GM12864 (cell line): ENCODE measurements around the gene CASP1.
A peak's percentile ranks its signal among the peaks of the same experiment; 100 is the strongest.
"Not testable (repeated sequence)": the region's sequence is repeated elsewhere in the genome, so short reads cannot be mapped to it uniquely, and the experiment has no call there.

Source experiments
- DNase-seq: peaks from one replicate; pipeline ENCODE4 v3.0.0-alpha.2; 2011; ENCODE audit warnings: low read depth
- H3K4me3 ChIP-seq: 2 replicates; pipeline ENCODE4 v1.5.1; 2011; ENCODE audit warnings: mild to moderate bottlenecking, low read depth, low read length, control low read depth
- TF ChIP-seq, protein P1 (sequence below): IDR thresholded peaks from 2 replicates; pipeline ENCODE4 v1.5.1; 2011; ENCODE audit warnings: low read depth, mild to moderate bottlenecking, moderate library complexity, low read length, control low read depth, inconsistent platforms; ENCODE audit errors: missing control alignments

The CASP1 gene

DNA sequence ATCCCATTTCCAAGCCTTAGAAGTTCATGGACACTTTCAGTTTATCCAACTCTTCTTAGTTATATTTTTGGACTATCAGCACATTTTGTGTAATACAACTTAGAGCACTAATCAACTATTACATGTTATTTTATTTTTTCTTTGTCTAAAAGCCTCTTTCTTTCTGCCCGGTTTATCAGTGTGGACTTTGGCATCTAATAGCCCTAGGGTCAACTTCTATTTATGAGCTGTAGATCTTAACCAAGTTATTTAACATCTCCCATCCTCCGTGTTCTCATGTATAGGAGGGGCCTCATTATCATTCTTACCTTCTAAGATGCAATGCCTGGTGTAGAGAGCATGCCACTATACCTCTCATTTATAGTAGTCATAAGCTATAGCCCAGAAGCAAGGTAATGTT, 5.8 kb upstream of the CASP1 start:
- DNase-seq: no peak
- TF ChIP-seq, protein P1, sequence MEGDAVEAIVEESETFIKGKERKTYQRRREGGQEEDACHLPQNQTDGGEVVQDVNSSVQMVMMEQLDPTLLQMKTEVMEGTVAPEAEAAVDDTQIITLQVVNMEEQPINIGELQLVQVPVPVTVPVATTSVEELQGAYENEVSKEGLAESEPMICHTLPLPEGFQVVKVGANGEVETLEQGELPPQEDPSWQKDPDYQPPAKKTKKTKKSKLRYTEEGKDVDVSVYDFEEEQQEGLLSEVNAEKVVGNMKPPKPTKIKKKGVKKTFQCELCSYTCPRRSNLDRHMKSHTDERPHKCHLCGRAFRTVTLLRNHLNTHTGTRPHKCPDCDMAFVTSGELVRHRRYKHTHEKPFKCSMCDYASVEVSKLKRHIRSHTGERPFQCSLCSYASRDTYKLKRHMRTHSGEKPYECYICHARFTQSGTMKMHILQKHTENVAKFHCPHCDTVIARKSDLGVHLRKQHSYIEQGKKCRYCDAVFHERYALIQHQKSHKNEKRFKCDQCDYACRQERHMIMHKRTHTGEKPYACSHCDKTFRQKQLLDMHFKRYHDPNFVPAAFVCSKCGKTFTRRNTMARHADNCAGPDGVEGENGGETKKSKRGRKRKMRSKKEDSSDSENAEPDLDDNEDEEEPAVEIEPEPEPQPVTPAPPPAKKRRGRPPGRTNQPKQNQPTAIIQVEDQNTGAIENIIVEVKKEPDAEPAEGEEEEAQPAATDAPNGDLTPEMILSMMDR: no peak

GRCh38 chr11:105034388-105034787, 556 bp downstream of the CASP1 start:
- DNase-seq: not testable (repeated sequence)
- peak overlapping the region; percentile 29; the same call in 1 of the 2 replicates for H3K4me3 ChIP-seq

More for the DNA sequence above, 5.8 kb upstream of the CASP1 start:
- H3K4me3 ChIP-seq: no peak overlapping the region

- H3K4me3 ChIP-seq: no peak overlapping the region
- no peak for DNase-seq
These were observed 1.2 kb downstream of the CASP1 start for GRCh38 chr11:105033781-105034180.

DNA sequence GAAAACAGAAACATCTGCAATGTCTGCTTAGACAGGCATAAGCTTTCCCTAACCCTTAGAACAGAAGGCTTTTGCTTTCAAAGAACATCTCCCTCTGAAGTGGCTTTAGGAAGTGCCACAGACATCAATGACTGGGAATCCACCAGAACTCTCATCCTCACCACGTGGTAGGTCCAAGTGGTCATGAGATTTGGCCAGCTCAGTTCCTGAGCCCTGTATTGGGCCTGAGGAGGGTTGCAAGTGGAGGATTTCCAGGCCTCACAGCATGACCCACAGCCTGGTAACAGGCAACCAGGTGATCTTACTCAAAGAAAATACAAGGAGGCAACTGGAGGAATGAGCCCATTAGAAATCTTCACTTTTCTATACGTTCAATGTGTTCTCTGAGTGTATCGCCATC, 1.6 kb downstream of the CASP1 start:
- H3K4me3 ChIP-seq: no peak overlapping the region
- TF ChIP-seq, protein P1: no peak
- no peak for DNase-seq

More at GRCh38 chr11:105033781-105034180, 1.2 kb downstream of the CASP1 start:
- TF ChIP-seq, protein P1: no peak

DNA sequence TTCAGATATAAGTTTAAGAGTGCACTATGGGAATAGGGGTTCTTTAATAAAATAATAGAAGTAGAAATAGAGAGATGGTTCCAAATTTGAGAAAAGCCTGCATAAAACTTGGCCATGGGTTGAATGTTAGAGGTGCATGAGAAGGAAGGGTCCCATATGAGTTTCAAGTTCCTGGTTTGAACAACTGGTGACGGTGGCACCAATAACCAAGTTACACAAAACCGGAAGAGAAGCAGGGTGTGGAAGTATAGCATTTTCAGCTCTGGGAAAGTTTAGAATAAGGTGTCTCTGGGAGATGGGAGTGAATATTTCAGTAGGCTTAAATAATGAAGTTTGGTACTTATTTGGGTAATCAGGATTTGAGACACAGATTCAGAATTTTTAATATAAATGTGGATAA, 2.4 kb downstream of the CASP1 start:
- DNase-seq: no peak
- no peak overlapping the region for H3K4me3 ChIP-seq
- TF ChIP-seq, protein P1: no peak

DNA sequence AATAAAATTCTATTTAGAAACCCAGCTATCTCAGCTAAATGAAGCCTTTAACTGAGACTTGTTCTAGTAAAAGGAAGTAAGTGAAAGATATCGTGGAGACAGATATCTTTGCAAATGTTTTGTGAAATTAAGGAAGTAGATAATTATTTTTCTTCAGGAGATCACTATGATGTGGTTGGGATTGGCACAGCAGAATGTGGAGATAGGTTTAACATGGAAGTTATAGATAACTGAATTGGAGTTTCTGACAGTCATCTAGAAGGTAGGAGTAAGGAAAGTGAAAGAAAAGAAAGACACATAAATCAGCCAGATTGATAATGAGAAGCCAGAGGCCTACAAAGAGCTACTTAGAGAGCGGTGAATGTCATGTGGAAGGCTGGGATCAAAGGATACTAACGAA, 7.3 kb downstream of the CASP1 start:
- no peak for DNase-seq
- no peak overlapping the region for H3K4me3 ChIP-seq

GRCh38 chr11:105024394-105024793, 10.6 kb downstream of the CASP1 start:
- DNase-seq: no peak

More for the DNA sequence above, 7.3 kb downstream of the CASP1 start:
- TF ChIP-seq, protein P1: no peak

More at GRCh38 chr11:105024394-105024793, 10.6 kb downstream of the CASP1 start:
- TF ChIP-seq, protein P1: no peak
- no peak overlapping the region for H3K4me3 ChIP-seq
